GM18858 (cell line): ENCODE data around the gene LDLRAD2.

Source experiments
- ATAC-seq: cut with Tn5 transposase; IDR thresholded peaks from one replicate; pipeline ENCODE4 v1.9.1; 2021; ENCODE audit not compliant: unreplicated experiment

Gene LDLRAD2

DNA sequence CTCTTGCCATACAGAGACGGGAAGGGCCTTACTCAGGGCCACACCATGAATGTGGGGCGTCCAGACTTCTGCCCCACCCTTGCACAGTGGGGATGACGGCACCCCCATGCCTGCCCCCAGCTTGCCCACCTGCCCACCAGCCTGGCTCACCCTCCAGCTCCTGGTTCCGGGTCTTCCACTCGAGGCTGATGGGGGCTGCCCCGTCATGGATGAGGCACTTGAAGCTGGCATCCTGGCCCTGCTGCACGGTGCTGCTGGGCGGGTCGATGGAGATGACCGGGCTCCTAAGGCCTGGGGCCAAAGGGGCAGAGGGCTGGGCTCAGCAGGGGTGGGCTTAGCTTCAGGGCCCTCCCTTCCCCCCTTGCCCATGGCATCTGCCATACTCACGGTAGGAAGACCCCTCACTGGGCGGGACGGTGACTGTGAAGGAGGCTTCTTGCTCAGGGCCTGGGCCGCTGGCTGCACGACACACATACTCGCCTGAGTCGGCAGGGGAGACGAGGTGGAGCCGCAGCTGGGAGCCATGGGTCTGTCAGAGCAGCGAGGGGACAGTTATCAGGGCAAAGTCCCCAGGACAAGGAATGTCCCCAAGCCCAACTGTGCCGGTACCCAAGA is 29.9 kb downstream of the LDLRAD2 start:
- no peak for ATAC-seq

DNA sequence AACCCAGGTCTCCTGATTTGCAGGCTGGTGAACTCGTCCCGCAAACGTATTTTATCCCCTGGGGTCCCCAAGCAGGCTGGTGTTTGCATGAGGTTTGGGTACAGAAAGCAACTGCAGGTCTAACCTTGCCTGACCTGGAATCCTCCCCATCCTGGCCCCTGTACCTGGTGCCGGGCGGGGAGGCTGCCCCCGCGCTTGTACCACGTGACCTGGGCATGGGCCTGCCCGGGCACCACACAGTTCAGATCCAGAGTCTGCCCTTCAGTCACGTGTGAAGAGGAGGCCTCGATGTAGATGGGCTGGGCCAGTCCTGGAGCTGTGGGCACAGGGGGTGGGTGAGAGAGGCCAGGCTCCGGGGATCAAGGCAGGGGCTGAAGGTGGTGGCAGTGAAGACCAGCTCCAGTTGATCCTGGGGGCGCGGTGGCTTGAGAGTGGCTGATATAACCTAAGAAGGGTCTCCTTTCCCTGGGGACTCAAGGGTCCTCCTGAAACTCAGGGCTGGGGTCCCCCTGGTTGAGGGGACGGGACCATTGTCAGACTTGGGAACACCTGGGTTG is 30.6 kb downstream of the LDLRAD2 start:
- ATAC-seq = no peak

DNA sequence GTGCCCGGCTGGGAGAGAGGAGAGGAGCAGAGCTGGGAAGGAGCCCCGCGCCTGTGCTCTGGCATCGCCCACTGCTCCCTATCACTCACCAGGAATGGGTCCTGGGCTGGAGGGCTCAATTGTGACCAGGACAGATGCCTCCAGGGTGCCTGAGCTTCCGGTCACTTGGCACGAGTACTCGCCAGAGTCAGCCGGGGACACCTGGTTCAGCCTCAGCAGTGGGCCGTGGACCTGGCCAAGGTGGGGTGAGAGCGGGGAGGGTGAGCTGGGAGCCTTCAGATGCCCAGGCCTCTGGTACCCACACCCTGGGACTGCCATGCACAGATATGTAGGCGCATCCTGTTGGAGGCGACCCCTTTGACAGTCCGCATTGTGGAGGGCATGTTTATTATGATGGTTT is 31.1 kb downstream of the LDLRAD2 start:
- ATAC-seq = no peak

DNA sequence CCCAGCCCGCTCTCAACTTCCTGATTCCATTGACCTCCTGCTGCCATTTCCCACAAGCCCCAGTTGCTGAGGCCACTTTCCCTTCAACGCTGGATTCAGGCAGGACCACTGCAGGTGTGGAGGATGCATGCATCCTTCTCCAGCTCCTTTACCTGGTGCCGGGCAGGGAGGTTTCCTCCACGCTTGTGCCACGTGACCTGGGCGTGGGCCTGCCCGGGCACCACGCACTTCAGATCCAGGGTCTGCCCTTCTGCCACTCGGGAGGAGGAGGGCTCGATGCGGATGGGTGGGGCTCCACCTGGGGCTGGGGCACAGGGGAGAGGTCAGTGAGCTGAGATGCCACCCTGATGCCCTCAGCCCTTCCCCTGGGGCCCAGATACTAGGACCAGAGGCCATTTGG is 31.9 kb downstream of the LDLRAD2 start:
- ATAC-seq = no peak

DNA sequence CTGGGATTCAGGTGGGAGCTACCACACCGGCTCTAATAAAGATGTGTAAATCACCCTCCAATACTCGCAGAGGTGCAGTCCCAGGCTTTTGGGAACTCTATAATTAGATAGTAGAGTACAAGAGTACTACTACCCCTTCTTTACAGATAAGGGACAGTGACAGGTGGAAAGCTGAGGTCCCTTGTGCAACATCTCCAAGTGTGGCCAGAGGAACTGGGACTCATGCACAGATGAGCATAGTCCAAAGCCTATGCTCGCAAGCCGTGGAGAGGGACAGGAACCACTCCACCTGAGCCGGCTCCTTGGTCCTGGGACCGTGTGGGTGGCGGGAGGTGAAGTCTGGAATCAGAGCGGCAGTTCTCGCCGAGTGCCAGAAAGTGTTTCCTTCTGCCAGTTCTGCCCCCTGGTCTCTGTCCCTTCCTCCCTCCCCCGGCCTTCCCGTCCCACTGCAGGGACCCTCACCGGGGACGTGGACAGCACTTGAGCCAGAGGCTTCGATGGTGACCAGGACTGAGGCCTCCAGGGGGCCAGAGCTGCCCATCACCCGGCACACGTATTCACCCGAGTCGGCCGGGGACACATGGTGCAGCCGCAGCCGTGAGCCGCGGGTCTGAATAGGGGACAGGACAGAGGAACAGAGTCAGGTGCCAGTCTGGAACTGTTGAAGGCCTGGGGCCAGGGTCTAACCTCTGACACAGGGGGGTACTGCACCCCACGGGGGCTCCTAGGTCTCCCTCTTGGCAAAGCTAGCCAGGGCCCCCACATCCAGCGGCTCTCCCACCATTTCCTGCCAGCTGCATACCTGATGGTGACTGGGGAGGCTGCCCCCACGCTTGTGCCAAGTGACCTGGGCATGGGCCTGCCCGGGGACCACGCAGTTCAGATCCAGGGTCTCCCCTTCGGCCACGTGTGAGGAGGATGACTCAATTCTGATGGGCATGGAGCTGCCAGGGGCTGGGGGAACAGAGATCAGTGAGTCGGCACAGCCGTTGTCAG is 33.9 kb downstream of the LDLRAD2 start:
- ATAC-seq = no peak

DNA sequence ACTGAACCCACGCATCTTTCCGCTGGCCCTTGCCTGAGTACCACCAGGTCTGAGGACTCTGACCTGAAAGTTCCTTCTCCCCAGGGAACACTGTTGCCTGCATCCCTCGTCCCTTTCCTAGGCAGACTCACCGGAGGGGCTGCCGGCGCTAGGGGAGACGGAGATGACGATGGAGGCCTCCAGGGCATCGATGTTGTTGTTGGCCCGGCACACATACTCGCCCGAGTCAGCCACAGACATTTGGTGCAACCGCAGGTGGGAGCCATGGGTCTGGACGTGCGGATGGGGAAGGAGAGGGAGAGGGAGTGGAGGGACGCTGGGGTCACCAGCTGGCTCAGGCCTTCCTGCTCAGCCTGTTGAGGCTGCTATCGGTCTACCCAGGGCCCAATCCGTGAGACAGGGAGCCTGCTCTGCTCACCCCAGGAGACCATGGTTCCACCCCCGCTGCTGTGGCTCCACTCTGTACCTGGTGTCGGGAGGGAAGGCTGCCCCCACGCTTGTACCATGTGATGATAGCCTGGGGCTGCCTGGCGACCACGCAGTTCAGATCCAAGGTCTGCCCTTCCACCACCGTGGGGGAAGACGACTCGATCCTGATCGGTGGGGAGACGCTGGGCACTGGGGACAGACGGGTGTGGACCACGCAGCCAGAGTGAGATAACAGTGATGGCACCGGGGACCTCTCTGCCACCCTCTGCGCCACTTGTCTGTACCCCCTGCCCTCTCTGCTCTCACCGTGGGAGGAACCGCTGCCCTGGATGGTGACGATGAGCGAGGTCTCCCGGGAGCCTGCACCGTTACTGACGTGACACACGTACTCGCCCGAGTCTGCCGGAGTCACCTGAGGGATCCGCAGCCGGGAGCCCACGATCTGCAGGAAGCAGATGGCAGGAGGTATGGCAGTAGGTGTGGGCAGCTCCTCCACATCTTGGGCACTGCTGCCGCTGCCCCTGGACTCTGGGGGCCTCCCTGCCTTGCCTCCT is 35.4 kb downstream of the LDLRAD2 start:
- ATAC-seq = no peak

DNA sequence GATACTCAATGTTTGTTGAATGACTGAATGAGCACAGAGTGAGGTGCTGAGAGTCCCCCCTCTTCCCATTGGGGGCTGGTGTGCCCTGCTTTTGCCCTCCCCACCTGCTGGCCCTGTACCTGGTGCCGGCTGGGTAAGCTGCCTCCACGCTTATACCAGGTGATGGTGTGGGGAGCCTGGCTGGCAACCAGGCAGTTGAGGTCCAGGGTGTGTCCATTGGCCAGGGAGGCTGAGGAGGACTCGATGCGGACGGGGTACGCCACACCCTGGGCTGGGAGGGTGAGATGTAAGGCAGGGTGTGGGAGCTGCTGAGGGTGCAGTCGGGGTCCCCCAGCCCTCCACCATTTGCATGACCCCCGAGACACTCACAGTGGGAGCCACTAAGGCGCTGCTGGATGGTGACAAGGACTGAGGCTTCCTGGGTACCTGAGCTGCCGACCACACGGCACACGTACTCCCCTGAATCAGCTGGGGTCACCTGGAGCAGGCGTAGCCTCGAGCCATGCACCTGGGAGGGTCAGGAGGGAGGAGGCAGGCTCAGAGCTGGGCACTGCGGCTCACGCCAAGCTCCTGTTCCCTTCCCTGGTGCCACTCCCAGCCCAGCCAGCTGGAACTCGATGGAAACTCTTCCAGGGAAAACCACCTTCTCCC is 36.6 kb downstream of the LDLRAD2 start:
- no peak for ATAC-seq

DNA sequence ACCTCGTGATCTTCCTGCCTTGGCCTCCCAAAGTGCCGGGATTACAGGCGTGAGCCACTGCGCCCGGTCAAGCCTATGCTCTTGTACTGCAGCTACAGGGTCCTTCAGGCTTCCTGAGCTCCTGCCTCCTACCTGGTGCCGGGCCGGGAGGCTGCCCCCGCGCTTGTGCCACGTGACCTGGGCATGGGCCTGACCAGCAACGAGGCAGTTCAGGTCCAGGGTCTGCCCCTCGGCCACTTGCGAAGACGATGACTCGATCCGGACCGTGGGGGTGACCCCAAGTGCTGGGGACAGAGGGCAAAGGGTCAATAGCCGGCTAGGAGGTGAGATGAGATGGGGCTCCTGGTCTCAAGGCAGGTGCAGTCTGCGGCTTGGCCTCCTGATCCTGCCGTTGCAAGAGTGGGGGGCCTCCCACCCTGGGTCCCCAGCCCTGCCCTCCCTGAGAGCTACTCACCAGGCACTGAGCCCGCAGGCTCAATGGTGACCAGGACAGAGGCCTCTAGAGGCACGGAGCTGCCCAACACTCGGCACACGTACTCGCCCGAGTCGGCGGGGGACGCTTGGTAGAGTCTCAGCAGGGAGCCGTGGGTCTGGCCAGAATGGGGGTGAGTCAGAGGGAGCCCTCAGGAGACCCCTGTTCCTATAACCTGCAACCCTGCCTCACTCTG is 38.0 kb downstream of the LDLRAD2 start:
- no peak for ATAC-seq

DNA sequence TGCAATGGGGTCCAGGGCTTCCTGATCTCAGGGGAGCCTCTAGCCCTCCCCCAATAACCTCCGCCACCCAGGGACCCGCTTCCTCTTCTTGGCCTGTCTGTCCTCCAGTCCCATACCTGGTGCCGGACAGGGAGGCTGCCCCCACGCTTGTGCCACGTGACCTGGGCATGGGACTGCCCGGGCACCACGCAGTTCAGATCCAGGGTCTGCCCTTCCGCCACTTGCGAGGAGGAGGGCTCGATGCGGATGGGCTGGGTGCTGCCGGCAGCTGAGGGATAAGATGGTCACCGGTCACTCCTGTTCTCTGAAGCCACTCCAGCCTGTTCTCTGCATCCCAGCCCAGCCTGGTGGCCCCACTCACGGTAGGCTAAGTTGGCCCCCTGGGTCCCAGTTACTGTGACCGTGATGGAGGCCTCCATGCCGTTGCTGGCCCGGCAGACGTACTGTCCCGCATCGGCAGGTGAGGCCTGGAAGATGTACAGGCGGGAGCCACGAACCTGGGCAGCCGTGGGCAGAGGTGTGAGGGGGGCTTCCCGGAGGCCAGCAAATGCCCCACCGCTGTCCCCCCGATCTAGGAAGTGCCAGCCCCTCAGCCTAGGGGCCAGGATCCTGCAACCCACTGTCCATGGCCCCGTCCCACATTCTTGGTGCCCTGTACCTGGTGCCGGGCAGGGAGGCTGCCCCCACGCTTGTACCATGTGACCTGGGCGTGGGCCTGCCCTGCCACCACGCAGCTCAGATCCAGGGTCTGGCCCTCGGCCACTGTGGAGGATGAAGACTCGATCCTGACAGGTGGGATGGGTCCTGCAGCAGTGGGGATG is 39.6 kb downstream of the LDLRAD2 start:
- ATAC-seq = no peak

DNA sequence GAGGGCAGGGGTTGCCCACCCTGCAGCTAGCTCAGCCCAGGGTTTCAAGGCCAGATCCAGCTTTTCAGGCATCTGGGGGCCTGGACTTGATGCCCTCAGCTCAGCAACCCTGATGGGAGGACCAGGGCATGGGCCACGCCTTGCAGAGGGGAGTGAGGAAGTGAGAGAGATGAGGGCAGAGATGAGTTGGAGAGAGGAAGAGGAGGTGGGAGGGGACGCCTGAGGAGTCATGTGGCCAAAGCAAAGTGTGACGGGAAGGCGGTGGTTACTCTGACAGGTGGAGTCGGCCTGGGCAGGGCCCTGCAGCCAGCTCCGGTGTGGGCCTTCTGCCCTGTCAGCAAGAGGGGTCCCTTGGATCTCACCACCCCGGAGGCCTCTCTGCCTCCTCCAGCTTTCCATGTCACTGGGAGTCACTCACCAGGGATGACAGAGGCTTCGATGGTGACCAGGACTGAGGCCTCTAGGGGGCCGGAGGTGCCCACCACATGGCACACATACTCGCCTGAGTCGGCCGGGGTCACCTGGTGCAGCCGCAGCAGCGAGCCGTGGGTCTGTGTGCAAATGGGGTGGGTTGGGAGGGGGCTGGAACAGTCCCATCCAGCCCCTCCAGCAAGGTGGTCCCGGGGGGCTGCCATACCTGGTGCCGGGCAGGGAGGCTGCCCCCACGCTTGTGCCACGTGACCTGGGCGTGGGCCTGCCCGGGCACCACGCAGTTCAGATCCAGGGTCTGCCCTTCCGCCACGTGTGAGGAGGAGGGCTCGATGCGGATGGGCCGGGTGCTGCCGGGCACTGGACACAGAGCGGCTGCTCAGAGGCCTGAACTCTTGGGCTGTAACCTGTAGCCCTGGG is 40.4 kb downstream of the LDLRAD2 start:
- ATAC-seq = no peak

DNA sequence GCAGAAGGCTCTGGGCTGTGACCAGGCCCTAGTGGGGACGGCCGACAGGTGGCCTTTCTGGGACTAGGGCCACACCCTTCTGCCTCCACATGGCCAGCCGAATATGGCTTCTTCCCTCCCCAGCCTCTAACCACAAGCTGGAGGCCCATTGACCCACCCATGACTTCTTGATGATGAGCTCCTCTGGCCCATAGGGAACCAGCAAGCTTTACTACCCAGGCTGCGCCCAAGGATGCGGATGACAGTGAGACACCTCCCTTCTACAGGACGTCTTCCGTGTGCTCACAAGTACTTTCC is 41.0 kb downstream of the LDLRAD2 start:
- ATAC-seq = no peak

DNA sequence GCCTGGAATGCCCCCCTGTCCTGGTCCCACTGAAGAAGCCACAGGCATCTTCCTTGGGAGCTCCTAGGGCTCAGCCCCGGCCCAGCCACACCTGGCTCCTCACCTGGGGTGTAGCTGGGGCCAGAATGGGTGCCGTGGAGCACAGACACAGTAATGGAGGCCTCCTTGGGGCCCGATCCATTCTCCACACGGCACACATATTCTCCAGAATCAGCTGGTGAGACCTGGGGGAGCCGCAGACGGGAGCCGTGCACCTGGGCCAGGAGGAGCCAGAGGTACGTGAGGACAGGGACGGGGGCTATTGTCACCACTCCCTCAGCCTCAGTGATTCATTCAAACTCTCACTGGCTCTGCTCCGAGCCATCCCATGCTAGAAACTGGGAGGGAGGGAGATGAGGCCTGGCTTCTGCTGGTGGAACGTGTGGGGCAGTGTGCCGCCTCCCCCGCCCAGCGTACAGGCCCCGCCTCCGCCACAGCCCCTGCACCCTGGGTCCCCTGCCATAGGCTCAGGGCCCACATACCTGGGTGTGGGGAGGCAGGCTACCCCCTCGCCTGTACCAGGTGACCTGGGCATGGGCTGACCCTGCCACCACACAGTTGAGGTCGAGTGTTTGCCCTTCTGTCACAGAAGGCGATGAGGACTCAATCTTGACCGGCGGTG is 42.2 kb downstream of the LDLRAD2 start:
- no peak for ATAC-seq

DNA sequence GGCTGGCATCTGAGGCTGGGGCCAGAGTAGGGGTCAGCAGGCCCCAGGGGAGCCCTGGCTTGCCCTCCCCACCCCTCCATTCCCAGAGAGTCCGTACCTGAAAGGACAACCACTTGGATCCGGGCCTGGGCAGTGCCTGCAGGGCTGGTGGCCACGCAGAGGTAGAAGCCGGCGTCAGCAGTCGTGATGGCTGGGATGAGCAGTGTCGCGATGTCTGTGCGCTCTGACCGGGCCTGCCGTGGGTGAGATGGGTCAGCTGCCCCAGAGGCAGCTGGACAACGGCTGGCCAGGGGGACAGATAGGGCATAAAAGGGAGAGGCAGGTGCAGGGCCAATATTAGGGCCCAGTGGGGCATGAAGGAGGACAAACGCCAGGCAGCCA is 42.7 kb downstream of the LDLRAD2 start:
- no peak for ATAC-seq

DNA sequence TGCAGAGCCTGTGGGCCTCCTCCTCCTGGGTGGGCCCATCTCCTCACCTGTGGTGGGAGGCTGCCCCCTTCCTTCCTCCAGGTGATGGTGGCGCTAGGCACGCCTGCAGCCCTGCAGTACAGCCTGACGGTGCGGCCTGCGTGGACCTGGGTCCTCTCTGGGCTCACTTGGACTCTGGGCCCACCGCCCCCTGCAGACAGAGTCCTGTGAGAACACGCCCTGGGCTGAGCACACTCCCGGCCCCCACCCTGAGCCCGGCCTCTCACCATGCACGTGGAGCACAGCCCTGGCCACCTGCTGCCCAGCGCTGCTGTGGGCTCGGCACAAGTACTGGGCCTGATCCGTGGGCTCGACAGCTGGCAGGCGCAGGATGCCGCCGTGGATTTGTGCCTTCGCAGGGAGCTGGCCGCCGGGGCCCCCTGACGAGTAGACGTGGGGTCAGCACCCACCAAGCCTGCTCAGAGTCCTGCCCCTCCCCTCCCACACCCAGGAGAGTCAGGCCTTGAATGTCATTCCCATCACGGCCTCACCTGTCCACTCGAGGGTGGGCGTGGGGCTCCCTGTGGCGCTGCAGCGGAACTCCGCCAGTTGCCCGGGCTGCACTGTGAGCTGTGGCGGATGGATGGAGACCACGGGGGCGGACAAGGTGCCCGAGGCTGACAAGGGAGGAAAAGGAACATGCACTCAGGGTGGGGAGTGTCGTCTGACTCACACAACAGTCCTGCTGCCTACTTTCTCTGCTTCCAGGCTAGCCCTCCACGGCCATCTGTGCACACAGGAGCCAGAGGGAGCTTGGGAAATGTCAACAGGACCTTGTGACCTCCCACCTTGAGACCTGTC is 43.4 kb downstream of the LDLRAD2 start:
- ATAC-seq = no peak

DNA sequence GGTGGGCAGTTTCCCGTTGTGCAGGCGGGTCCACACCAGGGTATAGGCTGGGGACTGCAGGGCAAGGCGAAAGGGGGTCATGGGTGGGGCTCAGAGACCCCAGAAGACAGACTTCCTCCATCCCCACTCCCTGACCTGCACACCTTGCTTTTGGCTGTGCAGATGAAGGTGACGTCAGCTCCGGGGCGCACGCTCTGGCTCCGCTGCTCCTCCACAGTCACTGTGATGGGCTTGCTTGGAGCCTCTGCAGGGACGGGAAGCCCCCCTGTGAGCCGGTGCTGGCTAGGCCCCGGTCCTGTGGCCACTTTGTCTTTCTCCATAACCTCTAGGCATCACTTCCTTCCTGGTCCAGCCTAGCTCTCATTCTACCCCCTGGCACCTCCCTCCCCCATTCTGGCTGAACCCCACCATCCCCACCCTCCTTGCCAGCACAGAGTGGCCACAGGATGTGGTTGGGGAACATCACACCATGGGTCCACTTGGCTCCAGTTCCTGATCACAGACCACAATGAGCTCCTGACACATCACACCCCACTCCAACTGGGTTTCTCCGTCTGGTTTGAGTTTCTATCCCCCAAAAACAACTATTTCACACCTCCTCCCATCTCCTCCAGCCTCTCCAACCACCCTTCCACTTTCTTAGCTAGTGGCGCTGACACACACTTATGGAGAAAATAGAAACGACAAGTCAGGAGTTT is 45.2 kb downstream of the LDLRAD2 start:
- ATAC-seq = no peak
